ENCODE measurements around the gene THADA.

GRCh38 chr2:43452318-43452731 lies 143.5 kb downstream of the THADA start:
- TF ChIP-seq POLR2AphosphoS5 (IDR thresholded peaks at IDR 0.05) (no peak), CTCF (IDR thresholded peaks at IDR 0.05) (no peak), POLR2A (IDR thresholded peaks at IDR 0.05) (no peak), EP300 (IDR thresholded peaks at IDR 0.05) (no peak)
